Mesendoderm (in vitro differentiated cells): Measurements from ENCODE around the gene U2SURP.

Experiments used
- DNase-seq: peaks from one replicate; pipeline ENCODE4 v3.0.0; 2013
- H2AK5ac ChIP-seq: 2 replicates; pipeline ENCODE4 v1.6.1; 2013; ENCODE audit warnings: low read length, inconsistent platforms
- H2BK120ac ChIP-seq: 2 replicates; pipeline ENCODE4 v1.6.1; 2013; ENCODE audit warnings: low read depth, mild to moderate bottlenecking, low read length, moderate library complexity, mixed read lengths
- H2BK15ac ChIP-seq: replicated peaks from 2 replicates; pipeline ENCODE4 v1.6.1; 2013; ENCODE audit warnings: low read depth, mild to moderate bottlenecking, moderate library complexity
- H2BK5ac ChIP-seq: 2 replicates; pipeline ENCODE4 v1.6.1; 2013; ENCODE audit warnings: low read length, inconsistent platforms
- H3K18ac ChIP-seq: 2 replicates; pipeline ENCODE4 v1.6.1; 2013; ENCODE audit warnings: mild to moderate bottlenecking, low read length, mixed read lengths
- H3K23ac ChIP-seq: one replicate; pipeline ENCODE4 v1.6.1; 2013; ENCODE audit warnings: low read length
- H3K27ac ChIP-seq: 2 replicates; pipeline ENCODE4 v1.5.1; 2013; ENCODE audit warnings: low read depth, mild to moderate bottlenecking, inconsistent platforms, low read length, moderate library complexity
- H3K27me3 ChIP-seq: 2 replicates; pipeline ENCODE4 v1.6.1; 2013; ENCODE audit warnings: low read length, control low read depth, mild to moderate bottlenecking, inconsistent platforms; ENCODE audit not compliant: insufficient read depth, poor library complexity
- H3K36me3 ChIP-seq: 2 replicates; pipeline ENCODE4 v1.6.1; 2013; ENCODE audit warnings: low read length, inconsistent platforms; ENCODE audit not compliant: control insufficient read depth, insufficient read depth
- H3K4ac ChIP-seq: one replicate; pipeline ENCODE4 v1.6.1; 2013; ENCODE audit warnings: low read depth, mild to moderate bottlenecking, low read length, moderate library complexity
- H3K4me1 ChIP-seq: 2 replicates; pipeline ENCODE4 v1.6.1; 2013; ENCODE audit warnings: low read depth, low read length, inconsistent platforms; ENCODE audit not compliant: control insufficient read depth
- H3K4me2 ChIP-seq: 2 replicates; pipeline ENCODE4 v1.6.1; 2013; ENCODE audit warnings: low read length
- H3K4me3 ChIP-seq: 2 replicates; pipeline ENCODE4 v1.5.1; 2013; ENCODE audit warnings: mild to moderate bottlenecking, low read length
- H3K56ac ChIP-seq: one replicate; pipeline ENCODE4 v1.6.1; 2013; ENCODE audit warnings: low read length
- H3K79me1 ChIP-seq: 2 replicates; pipeline ENCODE4 v1.6.1; 2013; ENCODE audit warnings: low read length, inconsistent platforms
- H3K79me2 ChIP-seq: 2 replicates; pipeline ENCODE4 v1.6.1; 2013; ENCODE audit warnings: mild to moderate bottlenecking, low read length; ENCODE audit not compliant: control insufficient read depth, insufficient read depth
- H3K9ac ChIP-seq: 2 replicates; pipeline ENCODE4 v1.6.1; 2013; ENCODE audit warnings: low read length, inconsistent platforms
- H4K5ac ChIP-seq: one replicate; pipeline ENCODE4 v1.6.1; 2013; ENCODE audit warnings: low read length
- H4K8ac ChIP-seq: one replicate; pipeline ENCODE4 v1.6.1; 2013; ENCODE audit warnings: low read depth, mild to moderate bottlenecking, control low read depth, low read length, moderate library complexity
- WGBS: extraction: QIAGEN DNeasy Blood & Tissue Kit; methylation state at CpG from one replicate; pipeline ENCODE4 v1.1.7; 2013; ENCODE audit warnings: low lambda C conversion rate, missing lambda C conversion rate; ENCODE audit not compliant: insufficient coverage; ENCODE audit errors: extremely low coverage; 5-methylcytosine and 5-hydroxymethylcytosine counted together

U2SURP gene

DNA sequence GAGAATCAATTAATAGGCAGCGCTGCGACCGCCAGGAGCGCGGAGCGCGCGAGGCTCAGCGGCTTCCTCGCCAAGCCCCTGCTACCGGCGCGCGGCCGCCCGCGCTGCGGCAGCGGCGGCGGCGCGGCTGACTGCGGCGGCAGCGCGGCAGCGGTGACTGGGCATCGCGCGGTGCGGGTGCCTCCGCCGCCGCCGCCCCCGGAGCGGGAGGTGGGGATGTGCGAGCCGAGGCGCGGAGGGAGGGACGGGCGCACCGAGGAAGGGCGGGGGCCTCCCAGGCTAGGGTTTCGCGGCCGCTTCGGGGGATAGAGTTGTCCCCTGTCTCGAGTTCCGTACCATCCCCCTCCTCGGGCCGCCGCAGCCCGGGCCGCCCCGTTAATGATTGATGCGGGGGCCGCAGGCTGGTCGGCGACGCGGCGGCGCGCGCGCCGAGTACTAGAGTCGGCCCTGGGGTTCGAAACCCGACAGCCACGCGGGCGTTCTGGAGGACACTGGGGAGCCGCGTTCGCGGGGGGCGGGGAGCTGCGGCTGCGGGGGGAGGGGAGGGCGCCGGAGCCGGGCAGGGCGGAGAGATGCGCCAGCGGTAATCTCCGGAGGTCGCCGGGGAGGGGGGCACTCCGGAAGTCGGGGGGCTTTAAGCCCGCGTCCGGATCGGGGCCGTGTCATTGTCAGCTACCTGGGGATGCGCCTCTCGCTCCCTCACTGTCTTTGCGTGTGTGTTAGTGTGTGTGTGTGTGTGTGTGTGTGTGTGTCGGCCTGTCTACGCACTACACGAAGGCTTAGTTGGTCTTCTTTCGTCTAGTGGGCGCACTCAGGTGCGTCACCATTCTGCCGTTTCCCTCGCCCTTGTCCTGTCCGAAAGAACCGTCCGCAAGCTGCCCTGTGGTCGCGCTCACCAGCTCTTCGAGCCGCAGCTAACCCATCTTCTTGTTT, 37.6 kb upstream of the U2SURP start, which contains the start of gene PAQR9:
Gene PAQR9 (minus strand): TSS at position 159 of the 933 bp plus-strand sequence. CDS start 338 bp downstream, outside the sequence.
- no peaks in the 10 kb centered on the region for H3K79me1 ChIP-seq
- no peak within 1 kb of the TSS for H2BK120ac ChIP-seq
- no peak within 1 kb of the TSS for H2BK5ac ChIP-seq
- H3K23ac ChIP-seq: peak within 1 kb of the TSS; percentile 81
- peaks cover 6% of the 10 kb centered on the region for H3K27me3 ChIP-seq
- H3K27ac ChIP-seq: no peak within 1 kb of the TSS
- H4K8ac ChIP-seq: no peak within 1 kb of the TSS
- peak within 1 kb of the TSS; percentile 40 for H2AK5ac ChIP-seq
- H3K4me1 ChIP-seq: no peaks in the 10 kb centered on the region
- peak within 1 kb of the TSS; percentile 52 for H3K9ac ChIP-seq
- H2BK15ac ChIP-seq: no peak within 1 kb of the TSS
- H3K56ac ChIP-seq: peak within 1 kb of the TSS; percentile 81
- no peaks in the 10 kb centered on the region for H3K79me2 ChIP-seq
- peak within 1 kb of the TSS; percentile 42 for H3K4me3 ChIP-seq
- H3K36me3 ChIP-seq: no peaks in the 10 kb centered on the region
- DNase-seq: peak; percentile 54
- no peak within 1 kb of the TSS for H4K5ac ChIP-seq
- H3K4ac ChIP-seq: no peak within 1 kb of the TSS
- no CpG with 5 or more reads among the region's 117 CpGs for WGBS
- peak within 1 kb of the TSS; percentile 81 for H3K18ac ChIP-seq
- peak within 1 kb of the TSS; percentile 80 for H3K4me2 ChIP-seq

DNA sequence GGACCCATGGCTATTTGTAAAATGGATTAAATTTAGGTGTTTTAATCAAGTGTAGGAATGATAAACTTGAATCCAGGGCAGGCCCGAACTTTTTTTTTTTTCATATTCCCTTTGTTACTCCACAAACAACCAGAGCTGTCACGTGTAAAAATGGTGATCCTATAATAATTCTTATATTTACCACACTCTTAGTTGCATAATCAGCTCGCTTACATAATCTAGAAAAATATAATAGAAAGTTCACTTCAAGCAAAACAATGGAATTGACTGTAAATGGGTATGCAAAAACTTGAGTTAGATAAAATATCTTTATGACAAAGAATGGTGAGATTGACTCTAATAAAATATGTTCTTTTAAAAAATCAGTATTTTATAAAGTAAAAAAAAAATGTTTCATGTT, 35.8 kb upstream of the U2SURP start:
- no peak for DNase-seq
- Histone ChIP-seq H3K79me1 (no peaks in the 10 kb centered on the region), H3K36me3 (no peaks in the 10 kb centered on the region), H3K23ac (no peak overlapping the region), H2AK5ac (no peak overlapping the region), H2BK120ac (no peak overlapping the region), H3K56ac (no peak overlapping the region), H3K9ac (no peak overlapping the region), H3K4ac (no peak overlapping the region), H4K5ac (no peak overlapping the region), H3K4me3 (no peak overlapping the region), H2BK15ac (no peak overlapping the region), H3K4me1 (no peaks in the 10 kb centered on the region), H3K27me3 (peaks cover 6% of the 10 kb centered on the region), H3K18ac (no peak overlapping the region), H3K4me2 (no peak overlapping the region), H2BK5ac (no peak overlapping the region), H3K27ac (no peak overlapping the region), H3K79me2 (no peaks in the 10 kb centered on the region), H4K8ac (no peak overlapping the region)
- no CpG with 5 or more reads among the region's 3 CpGs for WGBS

DNA sequence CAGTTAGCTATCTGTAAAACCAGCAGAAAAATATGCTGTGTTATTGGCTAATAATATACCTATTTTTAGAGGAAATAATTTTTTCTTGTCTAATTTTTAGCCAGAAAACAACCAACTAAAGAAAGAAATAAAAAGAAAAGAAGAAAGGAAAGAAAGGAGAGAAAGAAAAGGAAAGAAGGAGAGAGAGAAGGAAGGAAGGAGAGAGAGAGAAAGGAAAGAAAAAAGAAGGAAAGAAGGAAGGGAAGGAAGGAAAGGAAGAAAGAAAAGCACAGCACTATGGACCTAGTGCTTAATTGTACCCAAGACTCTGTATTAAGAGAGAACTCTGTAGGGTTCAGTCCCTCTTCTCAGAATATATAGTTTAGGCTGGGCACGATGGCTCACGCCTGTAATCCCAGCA, 34.6 kb upstream of the U2SURP start:
- Histone ChIP-seq H3K23ac (no peak overlapping the region), H3K18ac (no peak overlapping the region), H2BK15ac (no peak overlapping the region), H3K79me2 (no peaks in the 10 kb centered on the region), H3K56ac (no peak overlapping the region), H3K79me1 (no peaks in the 10 kb centered on the region), H4K5ac (no peak overlapping the region), H2AK5ac (no peak overlapping the region), H4K8ac (no peak overlapping the region), H2BK5ac (no peak overlapping the region), H3K4ac (no peak overlapping the region), H3K27ac (no peak overlapping the region), H3K36me3 (no peaks in the 10 kb centered on the region), H3K27me3 (peaks cover 4% of the 10 kb centered on the region), H2BK120ac (no peak overlapping the region), H3K4me2 (no peak overlapping the region), H3K9ac (no peak overlapping the region), H3K4me3 (no peak overlapping the region), H3K4me1 (no peaks in the 10 kb centered on the region)
- WGBS: no CpG with 5 or more reads among the region's 2 CpGs
- no peak for DNase-seq

DNA sequence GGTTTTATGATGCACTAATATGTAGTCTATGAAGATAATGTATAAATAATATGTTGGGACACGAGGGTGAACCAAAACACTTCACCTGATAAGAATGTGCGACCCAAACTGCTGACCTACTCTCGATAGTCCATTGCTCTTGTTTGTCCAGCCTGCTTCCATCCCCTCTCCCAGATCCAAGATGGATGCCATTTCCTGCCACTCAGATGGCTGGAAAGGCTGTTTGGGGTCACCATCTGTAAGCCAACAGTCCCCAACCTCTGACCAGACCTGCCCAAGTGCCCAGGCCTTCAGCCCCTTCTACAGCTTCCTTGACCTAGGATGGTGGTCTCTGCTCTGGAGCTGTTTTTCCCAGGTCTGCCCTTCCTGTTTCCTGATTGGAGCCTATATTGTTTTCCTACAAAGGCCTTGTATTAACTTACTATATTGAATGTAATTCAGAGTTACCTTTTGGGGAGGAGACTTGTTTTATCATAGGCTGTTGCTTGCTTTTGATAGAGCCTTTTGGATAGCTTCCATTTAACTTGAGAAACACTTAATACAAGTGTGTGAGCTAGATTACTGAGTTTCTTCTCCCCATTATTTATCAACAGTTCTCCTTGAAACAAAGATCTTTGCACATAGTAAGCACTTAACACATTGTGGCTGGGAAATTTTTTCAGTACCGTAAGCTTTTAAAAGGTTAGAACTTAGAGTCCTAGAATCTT, 32.9 kb upstream of the U2SURP start:
- DNase-seq: no peak
- no peak overlapping the region for H3K18ac ChIP-seq
- no peak overlapping the region for H2AK5ac ChIP-seq
- H4K8ac ChIP-seq: no peak overlapping the region
- H3K4me3 ChIP-seq: no peak overlapping the region
- H3K23ac ChIP-seq: no peak overlapping the region
- no peak overlapping the region for H3K4ac ChIP-seq
- H3K56ac ChIP-seq: no peak overlapping the region
- H3K9ac ChIP-seq: no peak overlapping the region
- H3K79me2 ChIP-seq: no peaks in the 10 kb centered on the region
- no peaks in the 10 kb centered on the region for H3K4me1 ChIP-seq
- no peak overlapping the region for H2BK5ac ChIP-seq
- H3K27ac ChIP-seq: no peak overlapping the region
- no peaks in the 10 kb centered on the region for H3K36me3 ChIP-seq
- H3K4me2 ChIP-seq: no peak overlapping the region
- no peak overlapping the region for H2BK15ac ChIP-seq
- no peak overlapping the region for H4K5ac ChIP-seq
- no CpG with 5 or more reads among the region's 4 CpGs for WGBS
- no peaks in the 10 kb centered on the region for H3K79me1 ChIP-seq
- no peak overlapping the region for H2BK120ac ChIP-seq
- H3K27me3 ChIP-seq: peaks cover 3% of the 10 kb centered on the region

DNA sequence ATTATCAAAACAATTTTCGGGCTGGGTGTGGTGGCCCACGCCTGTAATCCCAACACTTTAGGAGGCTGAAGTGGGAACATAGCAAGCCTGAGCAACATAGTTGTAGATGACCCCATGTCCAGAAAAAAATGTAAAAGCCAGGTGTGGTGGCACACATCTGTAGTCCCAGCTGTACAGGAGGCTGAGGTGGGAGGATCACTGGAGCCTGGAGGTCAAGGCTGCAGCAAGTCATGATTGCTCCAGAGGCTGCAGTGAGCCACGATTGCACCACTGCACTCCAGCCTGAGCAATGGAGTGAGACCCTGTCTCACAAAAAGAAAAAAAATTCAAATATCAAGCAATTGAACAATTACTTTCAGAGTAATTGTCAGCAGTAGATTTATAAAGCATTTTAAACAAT, 29.9 kb upstream of the U2SURP start:
- H2AK5ac ChIP-seq: no peak overlapping the region
- H4K8ac ChIP-seq: no peak overlapping the region
- no peak for DNase-seq
- no peaks in the 10 kb centered on the region for H3K27me3 ChIP-seq
- no peak overlapping the region for H2BK5ac ChIP-seq
- no peaks in the 10 kb centered on the region for H3K79me2 ChIP-seq
- H3K4me2 ChIP-seq: no peak overlapping the region
- no peak overlapping the region for H3K9ac ChIP-seq
- H2BK120ac ChIP-seq: no peak overlapping the region
- no peak overlapping the region for H3K4ac ChIP-seq
- H3K36me3 ChIP-seq: no peaks in the 10 kb centered on the region
- no peak overlapping the region for H3K4me3 ChIP-seq
- no peak overlapping the region for H3K23ac ChIP-seq
- no peak overlapping the region for H2BK15ac ChIP-seq
- no peaks in the 10 kb centered on the region for H3K79me1 ChIP-seq
- H4K5ac ChIP-seq: no peak overlapping the region
- no peak overlapping the region for H3K27ac ChIP-seq
- no CpG with 5 or more reads among the region's 3 CpGs for WGBS
- no peak overlapping the region for H3K18ac ChIP-seq
- no peak overlapping the region for H3K56ac ChIP-seq
- H3K4me1 ChIP-seq: no peaks in the 10 kb centered on the region
